ENCODE data around the gene SLC7A10.

The SLC7A10 gene

DNA sequence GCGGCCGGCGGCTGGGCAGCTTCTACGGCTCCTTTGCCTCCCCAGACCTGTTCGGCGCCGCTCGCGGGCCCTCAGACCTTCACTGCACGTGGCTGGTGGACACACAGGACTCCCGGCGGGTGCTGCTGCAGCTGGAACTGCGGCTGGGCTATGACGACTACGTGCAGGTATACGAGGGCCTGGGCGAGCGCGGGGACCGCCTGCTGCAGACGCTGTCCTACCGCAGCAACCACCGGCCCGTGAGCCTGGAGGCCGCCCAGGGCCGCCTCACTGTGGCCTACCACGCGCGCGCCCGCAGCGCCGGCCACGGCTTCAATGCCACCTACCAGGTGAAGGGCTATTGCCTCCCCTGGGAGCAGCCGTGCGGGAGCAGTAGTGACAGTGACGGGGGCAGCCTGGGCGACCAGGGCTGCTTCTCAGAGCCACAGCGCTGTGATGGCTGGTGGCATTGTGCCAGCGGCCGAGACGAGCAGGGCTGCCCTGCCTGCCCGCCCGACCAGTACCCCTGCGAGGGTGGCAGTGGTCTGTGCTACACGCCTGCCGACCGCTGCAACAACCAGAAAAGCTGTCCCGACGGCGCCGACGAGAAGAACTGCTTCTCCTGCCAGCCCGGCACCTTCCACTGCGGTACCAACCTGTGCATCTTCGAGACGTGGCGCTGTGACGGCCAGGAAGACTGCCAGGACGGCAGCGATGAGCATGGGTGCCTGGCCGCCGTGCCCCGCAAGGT, 20.0 kb downstream of the SLC7A10 start:
- no peak for TF ChIP-seq ZFX (IDR thresholded peaks at IDR 0.05; ENCODE audit: borderline replicate concordance)
- TF ChIP-seq, protein P1, sequence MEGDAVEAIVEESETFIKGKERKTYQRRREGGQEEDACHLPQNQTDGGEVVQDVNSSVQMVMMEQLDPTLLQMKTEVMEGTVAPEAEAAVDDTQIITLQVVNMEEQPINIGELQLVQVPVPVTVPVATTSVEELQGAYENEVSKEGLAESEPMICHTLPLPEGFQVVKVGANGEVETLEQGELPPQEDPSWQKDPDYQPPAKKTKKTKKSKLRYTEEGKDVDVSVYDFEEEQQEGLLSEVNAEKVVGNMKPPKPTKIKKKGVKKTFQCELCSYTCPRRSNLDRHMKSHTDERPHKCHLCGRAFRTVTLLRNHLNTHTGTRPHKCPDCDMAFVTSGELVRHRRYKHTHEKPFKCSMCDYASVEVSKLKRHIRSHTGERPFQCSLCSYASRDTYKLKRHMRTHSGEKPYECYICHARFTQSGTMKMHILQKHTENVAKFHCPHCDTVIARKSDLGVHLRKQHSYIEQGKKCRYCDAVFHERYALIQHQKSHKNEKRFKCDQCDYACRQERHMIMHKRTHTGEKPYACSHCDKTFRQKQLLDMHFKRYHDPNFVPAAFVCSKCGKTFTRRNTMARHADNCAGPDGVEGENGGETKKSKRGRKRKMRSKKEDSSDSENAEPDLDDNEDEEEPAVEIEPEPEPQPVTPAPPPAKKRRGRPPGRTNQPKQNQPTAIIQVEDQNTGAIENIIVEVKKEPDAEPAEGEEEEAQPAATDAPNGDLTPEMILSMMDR (IDR thresholded peaks at IDR 0.05) = no peak
- no peak overlapping the region for H3K27ac ChIP-seq

DNA sequence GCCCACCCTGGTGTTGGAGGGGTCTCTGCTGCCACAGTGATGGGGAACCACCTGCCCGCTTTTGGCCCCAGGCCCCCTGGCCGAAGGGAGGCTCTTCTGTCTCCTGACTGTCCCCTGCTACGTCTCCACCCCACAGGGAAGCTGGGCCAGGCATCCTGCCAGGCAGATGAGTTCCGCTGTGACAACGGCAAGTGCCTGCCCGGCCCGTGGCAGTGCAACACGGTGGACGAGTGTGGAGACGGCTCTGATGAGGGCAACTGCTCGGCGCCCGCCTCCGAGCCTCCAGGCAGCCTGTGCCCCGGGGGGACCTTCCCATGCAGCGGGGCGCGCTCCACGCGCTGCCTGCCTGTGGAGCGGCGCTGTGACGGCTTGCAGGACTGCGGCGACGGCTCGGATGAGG, 20.5 kb downstream of the SLC7A10 start:
- TF ChIP-seq ZFX (IDR thresholded peaks at IDR 0.05; ENCODE audit: borderline replicate concordance) = no peak
- TF ChIP-seq, protein P1 (IDR thresholded peaks at IDR 0.05) = no peak
- no peak overlapping the region for H3K27ac ChIP-seq

DNA sequence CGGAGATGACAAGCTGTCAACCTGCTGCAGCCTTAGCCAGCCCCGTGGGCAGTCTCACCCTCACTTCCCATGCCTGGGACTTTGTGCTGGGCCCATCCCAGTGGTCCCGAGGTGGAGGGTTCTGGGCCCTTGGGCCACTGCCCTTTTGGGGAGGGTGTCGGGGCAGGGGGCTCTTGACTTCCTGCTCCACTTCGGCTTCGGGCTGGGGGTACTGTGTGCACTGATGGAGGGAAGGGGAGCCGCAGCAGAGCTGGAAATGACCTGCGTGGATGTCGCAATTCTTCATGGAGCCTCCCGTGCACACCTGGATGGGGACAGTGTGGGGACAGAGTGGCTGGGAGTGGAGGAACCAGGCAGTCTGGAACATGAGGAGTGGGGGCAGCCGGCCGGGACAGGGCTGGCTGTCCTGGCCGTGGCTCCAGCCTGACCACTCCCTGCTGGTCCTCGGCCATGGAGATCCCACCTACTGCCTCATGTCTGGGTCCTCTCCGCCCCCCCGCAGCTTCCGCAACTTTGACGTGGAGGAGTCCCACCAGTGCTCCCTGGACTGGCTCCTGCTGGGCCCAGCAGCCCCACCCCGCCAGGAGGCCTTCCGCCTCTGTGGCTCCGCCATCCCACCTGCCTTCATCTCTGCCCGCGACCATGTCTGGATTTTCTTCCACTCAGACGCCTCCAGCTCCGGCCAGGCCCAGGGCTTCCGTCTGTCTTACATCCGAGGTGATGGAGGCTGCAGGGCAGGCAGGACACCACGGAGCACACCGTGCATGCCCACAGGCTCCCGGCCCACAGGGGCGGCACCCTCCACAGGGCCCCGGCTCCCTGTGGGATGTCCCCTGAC, 21.3 kb downstream of the SLC7A10 start:
- no peak overlapping the region for H3K27ac ChIP-seq
- TF ChIP-seq ZFX (IDR thresholded peaks at IDR 0.05; ENCODE audit: borderline replicate concordance) = no peak
- TF ChIP-seq, protein P1 (IDR thresholded peaks at IDR 0.05) = no peak

DNA sequence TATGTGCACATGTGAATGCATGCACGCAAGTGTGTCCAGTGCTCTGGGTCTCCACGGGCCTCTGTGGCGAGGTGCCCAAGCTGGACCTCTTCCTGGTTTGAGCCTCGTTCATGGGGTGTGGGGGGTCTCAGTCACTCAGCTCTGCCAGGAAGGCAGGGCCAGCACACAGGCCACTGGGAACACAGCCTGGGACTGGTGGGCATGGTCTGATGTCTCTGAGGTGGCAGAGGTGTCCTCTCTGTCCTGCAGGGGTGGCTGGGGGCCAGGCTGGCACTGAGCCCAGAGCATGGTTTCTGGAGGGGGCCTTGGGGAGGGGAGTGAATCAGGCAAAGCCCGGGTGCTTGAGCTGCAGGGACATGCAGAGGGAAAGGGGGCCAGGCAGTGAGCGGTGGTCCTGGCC, 22.1 kb downstream of the SLC7A10 start:
- H3K27ac ChIP-seq = no peak overlapping the region
- no peak for TF ChIP-seq ZFX (IDR thresholded peaks at IDR 0.05; ENCODE audit: borderline replicate concordance)

DNA sequence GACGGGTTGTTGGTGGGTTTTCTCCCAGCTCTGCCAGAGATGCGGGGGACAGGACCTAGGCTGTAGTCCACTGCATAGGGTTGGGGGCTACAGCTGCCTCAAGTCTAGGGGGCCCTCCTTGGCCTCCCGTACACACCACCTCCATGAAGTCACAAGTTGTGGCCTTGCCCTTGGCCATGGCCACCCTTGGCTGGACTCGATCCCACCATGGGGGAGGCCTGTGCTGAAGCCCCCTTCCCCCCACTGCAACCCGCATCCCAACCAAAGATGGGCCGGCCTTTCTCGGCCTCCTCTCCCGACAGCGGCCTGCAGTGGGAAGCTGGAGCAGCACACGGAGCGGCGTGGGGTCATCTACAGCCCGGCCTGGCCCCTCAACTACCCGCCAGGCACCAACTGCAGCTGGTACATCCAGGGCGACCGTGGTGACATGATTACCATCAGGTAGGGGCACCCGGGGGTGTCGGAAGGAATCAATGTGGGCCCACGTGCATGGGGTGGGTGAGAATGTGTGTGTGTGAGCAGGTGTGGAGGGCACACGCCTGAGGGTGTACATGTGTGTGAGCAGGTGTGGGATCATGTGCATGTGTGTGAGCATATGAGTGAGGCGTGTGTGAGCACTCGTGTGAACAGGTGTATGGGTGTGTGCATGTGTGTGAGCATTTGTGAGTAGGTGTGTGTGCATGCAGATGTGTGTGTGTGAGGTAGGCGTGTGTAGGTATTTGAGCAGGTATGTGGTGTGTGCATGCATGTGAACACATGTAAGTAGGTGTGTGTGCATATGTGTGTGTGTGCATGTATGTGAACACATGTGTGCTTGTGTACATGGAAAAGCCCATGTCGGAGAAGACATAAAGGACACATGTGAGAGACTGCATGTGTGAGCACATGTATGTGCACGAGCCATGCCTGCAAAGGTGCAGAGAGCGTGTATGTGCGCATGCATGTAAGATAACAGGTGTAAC, 22.8 kb downstream of the SLC7A10 start:
- no peak for TF ChIP-seq ZFX (IDR thresholded peaks at IDR 0.05; ENCODE audit: borderline replicate concordance)
- TF ChIP-seq, protein P1 (IDR thresholded peaks at IDR 0.05) = no peak
- no peak overlapping the region for H3K27ac ChIP-seq

DNA sequence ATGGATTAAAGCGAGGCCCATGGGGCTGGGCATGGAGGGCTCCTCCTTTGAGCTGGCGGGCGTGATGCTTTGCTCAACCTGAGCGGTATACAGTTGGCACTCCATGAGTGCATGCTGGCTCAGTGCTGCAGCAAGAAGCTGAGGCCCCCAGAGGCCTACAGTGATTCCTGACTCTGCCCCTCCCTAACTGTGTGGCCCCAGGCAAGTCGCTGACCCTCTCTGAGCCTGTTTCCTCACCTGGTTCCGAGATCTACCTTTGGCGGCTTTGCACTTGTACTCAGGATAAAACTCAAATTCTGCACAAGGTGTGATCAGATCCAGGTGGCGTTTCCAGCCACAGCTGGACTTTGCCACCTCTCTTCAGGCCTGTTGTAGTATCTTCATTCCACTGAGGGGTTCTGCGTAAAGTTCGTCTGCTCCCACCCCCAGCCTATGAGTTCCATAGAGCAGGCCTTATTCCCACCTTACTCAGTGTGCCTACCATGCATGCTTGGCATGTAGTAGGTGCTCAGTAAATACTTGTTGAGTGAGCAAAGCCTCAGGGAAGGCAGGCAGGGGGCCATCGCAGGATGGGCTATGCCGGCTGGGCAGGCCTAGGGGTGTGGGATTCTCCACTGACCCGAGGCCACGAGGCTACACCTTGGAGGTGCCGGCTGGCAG, 23.6 kb downstream of the SLC7A10 start:
- no peak overlapping the region for H3K27ac ChIP-seq
- TF ChIP-seq, protein P1 (IDR thresholded peaks at IDR 0.05) = no peak
- TF ChIP-seq ZFX (IDR thresholded peaks at IDR 0.05; ENCODE audit: borderline replicate concordance) = no peak

DNA sequence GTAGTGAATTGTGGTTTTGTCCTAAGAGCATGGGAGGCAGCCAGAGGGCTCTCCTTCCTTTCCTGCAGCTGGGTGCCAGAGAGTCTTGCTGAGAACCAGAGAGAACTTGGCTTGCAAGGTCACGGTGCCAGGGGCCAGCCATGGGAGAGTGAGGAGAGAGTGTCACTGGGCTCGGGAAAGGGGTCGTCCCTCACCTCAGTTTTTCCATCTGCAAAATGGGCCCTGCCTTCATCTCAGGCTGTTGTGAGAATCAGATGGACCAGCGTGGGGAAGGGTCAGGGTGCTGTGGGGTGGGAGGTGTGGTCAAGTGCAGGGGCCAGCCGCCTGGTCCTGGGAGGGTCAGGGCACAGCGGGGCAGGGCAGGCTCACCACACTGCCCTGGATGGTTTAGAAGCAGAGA, 24.2 kb downstream of the SLC7A10 start:
- TF ChIP-seq, protein P1 (IDR thresholded peaks at IDR 0.05) = no peak
- TF ChIP-seq ZFX (IDR thresholded peaks at IDR 0.05; ENCODE audit: borderline replicate concordance) = no peak
- no peak overlapping the region for H3K27ac ChIP-seq
